GM23338 (cell line): ENCODE results near the gene DCAKD.

Experiments
- CREB1 ChIP-seq: fragments of 250-450 bp; sonication (Bioruptor Pico); IDR thresholded peaks from 2 replicates; pipeline ENCODE4 v1.5.0; 2020; ENCODE audit warnings: low read depth, mild to moderate bottlenecking, moderate library complexity
- CTCF ChIP-seq, 2 experiments: fragments of 200-600 bp in 1 of 2; sonication (generic) in 1 of 2; conservative IDR thresholded peaks; 2 replicates each; pipeline versions ENCODE4 v1.5.1 to v1.6.1; 2016 to 2017; ENCODE audit warnings: antibody characterized with exemption in 2 of 2, low read depth in 2 of 2, mild to moderate bottlenecking in 2 of 2, moderate library complexity in 1 of 2
- EZH2 ChIP-seq: fragments of 200-600 bp; sonication (generic); IDR thresholded peaks from one replicate; pipeline ENCODE4 v1.8.0; 2017; ENCODE audit warnings: antibody characterized with exemption, mild to moderate bottlenecking, low read depth; ENCODE audit not compliant: unreplicated experiment
- EZH2phosphoT487 ChIP-seq: fragments of 200-600 bp; sonication (generic); IDR thresholded peaks from one replicate; pipeline ENCODE4 v1.8.1; 2018; ENCODE audit warnings: antibody characterized with exemption; ENCODE audit not compliant: unreplicated experiment
- JUNB ChIP-seq: IDR thresholded peaks from one replicate; pipeline ENCODE4 v1.6.1; 2016; ENCODE audit warnings: antibody characterized with exemption; ENCODE audit not compliant: unreplicated experiment
- NANOG ChIP-seq: IDR thresholded peaks from 2 replicates; pipeline ENCODE4 v1.6.1; 2016; ENCODE audit warnings: antibody characterized with exemption, borderline replicate concordance
- POLR2AphosphoS5 ChIP-seq: IDR thresholded peaks from 2 replicates; pipeline ENCODE4 v1.6.1; 2016; ENCODE audit warnings: antibody characterized with exemption, low read depth
- REST ChIP-seq: IDR thresholded peaks from one replicate; pipeline ENCODE4 v1.6.1; 2018; ENCODE audit warnings: antibody characterized with exemption; ENCODE audit not compliant: unreplicated experiment
- STAT1 ChIP-seq: IDR thresholded peaks from one replicate; pipeline ENCODE4 v1.6.1; 2016; ENCODE audit warnings: antibody characterized with exemption; ENCODE audit not compliant: unreplicated experiment
- ZNF114 ChIP-seq: fragments of 250-450 bp; sonication (Bioruptor Pico); IDR thresholded peaks from 2 replicates; pipeline ENCODE4 v1.5.0; 2020; ENCODE audit warnings: mild to moderate bottlenecking, moderate library complexity
- ZNF331 ChIP-seq: fragments of 250-450 bp; sonication (Bioruptor Pico); IDR thresholded peaks from 2 replicates; pipeline ENCODE4 v1.5.0; 2020; ENCODE audit warnings: low read depth, mild to moderate bottlenecking, moderate library complexity
- TF ChIP-seq, protein P1 (sequence below): IDR thresholded peaks from 2 replicates; pipeline ENCODE4 v1.6.1; 2016; ENCODE audit warnings: antibody characterized with exemption

DNA sequence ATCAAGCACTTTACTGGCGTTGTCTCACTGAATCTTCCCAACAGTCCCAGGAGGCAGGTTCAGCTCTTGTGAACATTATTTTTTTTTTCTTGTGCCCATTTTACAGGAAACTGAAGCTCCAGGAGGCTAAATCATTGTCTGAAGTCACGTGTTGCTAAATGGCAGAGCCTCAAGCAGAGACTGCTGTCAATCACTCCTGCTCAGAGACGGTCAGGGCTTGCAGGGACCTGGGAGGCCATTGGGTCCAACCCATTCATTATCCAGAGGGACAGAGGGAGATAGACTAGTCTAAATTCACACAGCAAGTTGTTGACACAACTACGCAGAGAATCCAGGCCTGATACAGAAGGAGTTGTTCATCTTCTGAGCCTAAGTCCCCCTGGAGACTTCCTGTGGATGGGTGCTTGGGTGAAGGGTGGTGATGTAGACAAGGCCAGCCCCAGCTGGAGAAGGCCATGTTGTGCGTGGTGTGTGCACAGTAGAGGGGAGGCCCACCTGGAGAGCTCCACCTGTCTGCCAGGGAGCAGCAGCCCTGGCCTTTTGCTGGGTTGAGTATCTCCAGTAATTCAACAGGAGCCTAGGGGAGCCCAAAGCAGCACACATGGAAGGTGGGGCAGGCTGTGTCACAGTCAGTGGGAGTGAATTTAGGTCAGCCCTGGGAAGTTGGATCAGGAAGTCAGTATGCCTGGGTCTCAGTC lies 59.0 kb downstream of the DCAKD start:
- TF ChIP-seq CTCF (conservative IDR thresholded peaks at IDR 0.05; ENCODE audit: low read depth in 2 of 2) (no peak), NANOG (no peak), EZH2 (no peak), POLR2AphosphoS5 (no peak), REST (no peak), ZNF114 (CRISPR knock-in tag) (no peak), ZNF331 (CRISPR knock-in tag) (no peak), EZH2phosphoT487 (no peak), CREB1 (CRISPR knock-in tag) (no peak), STAT1 (no peak), JUNB (no peak)
- TF ChIP-seq, protein P1, sequence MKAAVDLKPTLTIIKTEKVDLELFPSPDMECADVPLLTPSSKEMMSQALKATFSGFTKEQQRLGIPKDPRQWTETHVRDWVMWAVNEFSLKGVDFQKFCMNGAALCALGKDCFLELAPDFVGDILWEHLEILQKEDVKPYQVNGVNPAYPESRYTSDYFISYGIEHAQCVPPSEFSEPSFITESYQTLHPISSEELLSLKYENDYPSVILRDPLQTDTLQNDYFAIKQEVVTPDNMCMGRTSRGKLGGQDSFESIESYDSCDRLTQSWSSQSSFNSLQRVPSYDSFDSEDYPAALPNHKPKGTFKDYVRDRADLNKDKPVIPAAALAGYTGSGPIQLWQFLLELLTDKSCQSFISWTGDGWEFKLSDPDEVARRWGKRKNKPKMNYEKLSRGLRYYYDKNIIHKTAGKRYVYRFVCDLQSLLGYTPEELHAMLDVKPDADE, result no peak
